HEK293 (cell line): Measurements from ENCODE around the gene IRX3.
A peak's percentile ranks its signal among the peaks of the same experiment; 100 is the strongest.

ENCODE experiments used
- CTCF ChIA-PET: fragments of 350-600 bp; formaldehyde crosslinking; extraction: SDS; loops from one replicate; lab custom pipeline; 2021; ENCODE audit warnings: antibody characterized with exemption; lab: Yijun Ruan, JAX
- POLR2A ChIA-PET: fragments of 300-600 bp; formaldehyde crosslinking; extraction: SDS; loops from one replicate; lab custom pipeline; 2020; ENCODE audit warnings: antibody characterized with exemption, inconsistent platforms; lab: Yijun Ruan, JAX
- H3K27ac ChIP-seq: fragments of 200-500 bp; sonication (Bioruptor generic); 2 replicates; pipeline ENCODE4 v1.5.1; 2014; ENCODE audit warnings: low read depth, low read length, control low read depth, inconsistent platforms; ENCODE audit errors: extremely low read depth
- H3K36me3 ChIP-seq, 2 experiments: fragments of 200-500 bp in 1 of 2; sonication (Bioruptor generic) in 1 of 2; 1 replicate in 1 of 2; 2 replicates in 1 of 2; pipeline ENCODE4 v1.5.1; 2014 to 2017; ENCODE audit warnings: inconsistent platforms in 2 of 2, low read length in 2 of 2; ENCODE audit not compliant: control insufficient read depth in 2 of 2, insufficient read depth in 1 of 2
- H3K4me1 ChIP-seq: fragments of 200-500 bp; sonication (Bioruptor generic); 2 replicates; pipeline ENCODE4 v1.5.1; 2014; ENCODE audit warnings: mild to moderate bottlenecking, low read length, inconsistent platforms; ENCODE audit not compliant: control insufficient read depth, insufficient read depth
- H3K4me3 ChIP-seq: 2 replicates; pipeline ENCODE4 v1.5.1; 2011; ENCODE audit warnings: low read depth, mild to moderate bottlenecking, control low read depth, low read length, moderate library complexity
- H3K9me3 ChIP-seq: fragments of 200-500 bp; sonication (Bioruptor generic); 2 replicates; pipeline ENCODE4 v1.5.1; 2014; ENCODE audit warnings: low read depth, low read length, inconsistent platforms; ENCODE audit not compliant: control insufficient read depth, insufficient read depth
- BCL11A ChIP-seq: fragments of 450-650 bp; formaldehyde crosslinking; IDR thresholded peaks from 2 replicates; pipeline ENCODE4 v1.5.1; 2016; ENCODE audit warnings: low read depth, missing biosample characterization, missing genetic modification characterization
- ELK4 ChIP-seq: IDR thresholded peaks from 2 replicates; pipeline ENCODE4 v1.6.1; 2011; ENCODE audit warnings: mild to moderate bottlenecking, low read depth, low read length, borderline replicate concordance
- PRDM1 ChIP-seq: fragments of 450-650 bp; formaldehyde crosslinking; IDR thresholded peaks from 2 replicates; pipeline ENCODE4; 2016; ENCODE audit warnings: missing biosample characterization, missing genetic modification characterization
- SCRT2 ChIP-seq: fragments of 450-650 bp; formaldehyde crosslinking; IDR thresholded peaks from 2 replicates; pipeline ENCODE4 v1.5.1; 2016; ENCODE audit warnings: missing biosample characterization, missing genetic modification characterization
- TRIM28 ChIP-seq: IDR thresholded peaks from 2 replicates; pipeline ENCODE4 v1.6.1; 2011; ENCODE audit warnings: low read length, control low read depth, borderline replicate concordance
- YY2 ChIP-seq: fragments of 450-650 bp; formaldehyde crosslinking; IDR thresholded peaks from 2 replicates; pipeline ENCODE4 v1.5.1; 2016; ENCODE audit warnings: missing biosample characterization, missing genetic modification characterization
- ZBTB48 ChIP-seq: fragments of 450-650 bp; formaldehyde crosslinking; IDR thresholded peaks from 2 replicates; pipeline ENCODE4 v1.5.1; 2016; ENCODE audit warnings: missing biosample characterization, missing genetic modification characterization
- ZFHX2 ChIP-seq: fragments of 450-650 bp; formaldehyde crosslinking; conservative IDR thresholded peaks from 2 replicates; pipeline ENCODE4 v1.5.1; 2016; ENCODE audit warnings: missing biosample characterization, missing genetic modification characterization
- ZNF280C ChIP-seq: fragments of 450-650 bp; formaldehyde crosslinking; IDR thresholded peaks from 2 replicates; pipeline ENCODE4 v1.5.1; 2016; ENCODE audit warnings: missing biosample characterization, missing genetic modification characterization
- ZNF354C ChIP-seq: fragments of 450-650 bp; formaldehyde crosslinking; IDR thresholded peaks from 2 replicates; pipeline ENCODE4 v1.5.1; 2016; ENCODE audit warnings: missing biosample characterization, missing genetic modification characterization, low read depth, borderline replicate concordance
- ZNF501 ChIP-seq: fragments of 450-650 bp; formaldehyde crosslinking; IDR thresholded peaks from 2 replicates; pipeline ENCODE4 v1.5.1; 2016; ENCODE audit warnings: missing biosample characterization, missing genetic modification characterization
- ZNF529 ChIP-seq: fragments of 450-650 bp; formaldehyde crosslinking; IDR thresholded peaks from 2 replicates; pipeline ENCODE4 v1.5.1; 2017; ENCODE audit warnings: missing genetic modification characterization, missing biosample characterization; ENCODE audit not compliant: insufficient replicate concordance
- ZNF670 ChIP-seq: fragments of 450-650 bp; formaldehyde crosslinking; IDR thresholded peaks from 2 replicates; pipeline ENCODE4 v1.5.1; 2016; ENCODE audit warnings: missing biosample characterization, missing genetic modification characterization, low read depth
- ZNF747 ChIP-seq: fragments of 450-650 bp; formaldehyde crosslinking; IDR thresholded peaks from 2 replicates; pipeline ENCODE4 v1.5.1; 2016; ENCODE audit warnings: missing biosample characterization, missing genetic modification characterization
- ZNF768 ChIP-seq: fragments of 450-650 bp; formaldehyde crosslinking; IDR thresholded peaks from 2 replicates; pipeline ENCODE4 v1.5.1; 2018; ENCODE audit warnings: missing biosample characterization, mild to moderate bottlenecking, missing genetic modification characterization
- ZNF777 ChIP-seq: fragments of 450-650 bp; formaldehyde crosslinking; IDR thresholded peaks from 2 replicates; pipeline ENCODE4 v1.5.1; 2017; ENCODE audit warnings: missing biosample characterization, missing genetic modification characterization, borderline replicate concordance
- ZSCAN23 ChIP-seq: fragments of 450-650 bp; formaldehyde crosslinking; IDR thresholded peaks from 2 replicates; pipeline ENCODE4 v1.5.1; 2016; ENCODE audit warnings: missing biosample characterization, missing genetic modification characterization
- TF ChIP-seq, protein P1 (sequence below): fragments of 450-650 bp; formaldehyde crosslinking; IDR thresholded peaks from 2 replicates; pipeline ENCODE4 v1.5.1; 2017; ENCODE audit warnings: missing biosample characterization, missing genetic modification characterization
- TF ChIP-seq, protein P2 (sequence below): fragments of 450-650 bp; formaldehyde crosslinking; IDR thresholded peaks from 2 replicates; pipeline ENCODE4 v1.5.1; 2016; ENCODE audit warnings: missing biosample characterization, missing genetic modification characterization
- TF ChIP-seq, protein P3 (sequence below): fragments of 450-650 bp; formaldehyde crosslinking; IDR thresholded peaks from 2 replicates; pipeline ENCODE4 v1.5.1; 2016; ENCODE audit warnings: missing biosample characterization, missing genetic modification characterization
- TF ChIP-seq, protein P4 (sequence below): fragments of 450-650 bp; formaldehyde crosslinking; IDR thresholded peaks from 2 replicates; pipeline ENCODE4 v1.5.1; 2017; ENCODE audit warnings: missing biosample characterization, missing genetic modification characterization
- TF ChIP-seq, protein P5 (sequence below): fragments of 450-650 bp; formaldehyde crosslinking; IDR thresholded peaks from 2 replicates; pipeline ENCODE4 v1.5.1; 2016; ENCODE audit warnings: missing biosample characterization, missing genetic modification characterization, low read depth
- TF ChIP-seq, protein P6 (sequence below): fragments of 450-650 bp; formaldehyde crosslinking; conservative IDR thresholded peaks from 2 replicates; pipeline ENCODE4 v1.5.1; 2016; ENCODE audit warnings: low read depth, missing biosample characterization, missing genetic modification characterization

IRX3 gene

DNA sequence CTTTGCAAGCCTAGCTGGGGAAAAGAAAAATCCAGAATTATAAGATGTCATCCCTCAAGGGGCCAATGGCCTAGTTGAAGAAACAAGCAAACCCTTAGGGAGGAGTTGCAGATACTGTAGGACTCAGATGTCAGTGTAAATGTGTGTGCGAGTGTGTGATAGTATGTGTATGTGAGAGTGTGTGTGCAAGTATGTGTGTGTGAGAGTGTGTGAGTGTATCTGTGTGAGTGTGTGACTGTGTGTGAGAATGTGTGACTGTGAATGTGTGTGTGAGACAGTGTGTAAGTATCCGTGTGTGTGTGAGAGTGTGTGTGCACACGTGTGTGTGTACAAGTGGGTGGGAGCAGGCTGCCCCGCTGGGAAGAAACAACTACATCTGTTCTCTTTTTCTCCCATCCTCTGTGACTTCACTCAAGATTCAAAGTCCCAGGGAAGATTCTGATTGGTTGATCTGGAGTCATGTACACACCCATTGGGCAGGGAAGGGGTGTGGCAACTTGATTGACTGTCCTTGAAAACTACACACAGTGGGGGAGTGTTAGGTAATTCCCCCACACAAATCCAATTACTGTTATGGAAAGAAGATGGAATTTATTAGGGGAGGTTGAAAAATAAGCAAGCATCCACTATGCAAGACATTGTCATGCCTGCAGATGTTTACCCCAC, 40.7 kb downstream of the IRX3 start:
- Histone ChIP-seq H3K4me3 (no peak overlapping the region), H3K36me3 (no peaks in the 10 kb centered on the region), H3K4me1 (peaks cover 11% of the 10 kb centered on the region), H3K9me3 (no peaks in the 10 kb centered on the region), H3K27ac (no peak overlapping the region)
- CTCF ChIA-PET = interaction anchor here (0.7 kb wide), 1 partner anchor 935 kb away, joined by 3 read pairs; no protein-coding TSS in a partner anchor
- POLR2A ChIA-PET = no interaction called here
- TF ChIP-seq ZNF354C (tag by site-specific recombination) = no peak
- TF ChIP-seq, protein P1, sequence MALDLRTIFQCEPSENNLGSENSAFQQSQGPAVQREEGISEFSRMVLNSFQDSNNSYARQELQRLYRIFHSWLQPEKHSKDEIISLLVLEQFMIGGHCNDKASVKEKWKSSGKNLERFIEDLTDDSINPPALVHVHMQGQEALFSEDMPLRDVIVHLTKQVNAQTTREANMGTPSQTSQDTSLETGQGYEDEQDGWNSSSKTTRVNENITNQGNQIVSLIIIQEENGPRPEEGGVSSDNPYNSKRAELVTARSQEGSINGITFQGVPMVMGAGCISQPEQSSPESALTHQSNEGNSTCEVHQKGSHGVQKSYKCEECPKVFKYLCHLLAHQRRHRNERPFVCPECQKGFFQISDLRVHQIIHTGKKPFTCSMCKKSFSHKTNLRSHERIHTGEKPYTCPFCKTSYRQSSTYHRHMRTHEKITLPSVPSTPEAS (tag by site-specific recombination) = peak; percentile 83
- no peak for TF ChIP-seq ZBTB48 (tag by site-specific recombination)
- TF ChIP-seq, protein P2, sequence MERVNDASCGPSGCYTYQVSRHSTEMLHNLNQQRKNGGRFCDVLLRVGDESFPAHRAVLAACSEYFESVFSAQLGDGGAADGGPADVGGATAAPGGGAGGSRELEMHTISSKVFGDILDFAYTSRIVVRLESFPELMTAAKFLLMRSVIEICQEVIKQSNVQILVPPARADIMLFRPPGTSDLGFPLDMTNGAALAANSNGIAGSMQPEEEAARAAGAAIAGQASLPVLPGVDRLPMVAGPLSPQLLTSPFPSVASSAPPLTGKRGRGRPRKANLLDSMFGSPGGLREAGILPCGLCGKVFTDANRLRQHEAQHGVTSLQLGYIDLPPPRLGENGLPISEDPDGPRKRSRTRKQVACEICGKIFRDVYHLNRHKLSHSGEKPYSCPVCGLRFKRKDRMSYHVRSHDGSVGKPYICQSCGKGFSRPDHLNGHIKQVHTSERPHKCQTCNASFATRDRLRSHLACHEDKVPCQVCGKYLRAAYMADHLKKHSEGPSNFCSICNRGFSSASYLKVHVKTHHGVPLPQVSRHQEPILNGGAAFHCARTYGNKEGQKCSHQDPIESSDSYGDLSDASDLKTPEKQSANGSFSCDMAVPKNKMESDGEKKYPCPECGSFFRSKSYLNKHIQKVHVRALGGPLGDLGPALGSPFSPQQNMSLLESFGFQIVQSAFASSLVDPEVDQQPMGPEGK (tag by site-specific recombination) = no peak
- no peak for TF ChIP-seq ZFHX2 (tag by site-specific recombination)
- TF ChIP-seq ZNF670 (tag by site-specific recombination) = no peak
- no peak for TF ChIP-seq ZNF501 (tag by site-specific recombination)
- TF ChIP-seq BCL11A = no peak
- no peak for TF ChIP-seq TRIM28
- TF ChIP-seq ZNF529 (tag by site-specific recombination) = no peak
- TF ChIP-seq, protein P3, sequence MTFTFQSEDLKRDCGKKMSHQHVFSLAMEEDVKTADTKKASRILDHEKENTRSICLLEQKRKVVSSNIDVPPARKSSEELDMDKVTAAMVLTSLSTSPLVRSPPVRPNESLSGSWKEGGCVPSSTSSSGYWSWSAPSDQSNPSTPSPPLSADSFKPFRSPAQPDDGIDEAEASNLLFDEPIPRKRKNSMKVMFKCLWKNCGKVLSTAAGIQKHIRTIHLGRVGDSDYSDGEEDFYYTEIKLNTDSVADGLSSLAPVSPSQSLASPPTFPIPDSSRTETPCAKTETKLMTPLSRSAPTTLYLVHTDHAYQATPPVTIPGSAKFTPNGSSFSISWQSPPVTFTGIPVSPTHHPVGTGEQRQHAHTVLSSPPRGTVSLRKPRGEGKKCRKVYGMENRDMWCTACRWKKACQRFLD (tag by site-specific recombination) = no peak
- TF ChIP-seq, protein P4, sequence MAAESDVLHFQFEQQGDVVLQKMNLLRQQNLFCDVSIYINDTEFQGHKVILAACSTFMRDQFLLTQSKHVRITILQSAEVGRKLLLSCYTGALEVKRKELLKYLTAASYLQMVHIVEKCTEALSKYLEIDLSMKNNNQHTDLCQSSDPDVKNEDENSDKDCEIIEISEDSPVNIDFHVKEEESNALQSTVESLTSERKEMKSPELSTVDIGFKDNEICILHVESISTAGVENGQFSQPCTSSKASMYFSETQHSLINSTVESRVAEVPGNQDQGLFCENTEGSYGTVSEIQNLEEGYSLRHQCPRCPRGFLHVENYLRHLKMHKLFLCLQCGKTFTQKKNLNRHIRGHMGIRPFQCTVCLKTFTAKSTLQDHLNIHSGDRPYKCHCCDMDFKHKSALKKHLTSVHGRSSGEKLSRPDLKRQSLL (tag by site-specific recombination) = no peak
- TF ChIP-seq SCRT2 (tag by site-specific recombination) = no peak
- TF ChIP-seq, protein P5, sequence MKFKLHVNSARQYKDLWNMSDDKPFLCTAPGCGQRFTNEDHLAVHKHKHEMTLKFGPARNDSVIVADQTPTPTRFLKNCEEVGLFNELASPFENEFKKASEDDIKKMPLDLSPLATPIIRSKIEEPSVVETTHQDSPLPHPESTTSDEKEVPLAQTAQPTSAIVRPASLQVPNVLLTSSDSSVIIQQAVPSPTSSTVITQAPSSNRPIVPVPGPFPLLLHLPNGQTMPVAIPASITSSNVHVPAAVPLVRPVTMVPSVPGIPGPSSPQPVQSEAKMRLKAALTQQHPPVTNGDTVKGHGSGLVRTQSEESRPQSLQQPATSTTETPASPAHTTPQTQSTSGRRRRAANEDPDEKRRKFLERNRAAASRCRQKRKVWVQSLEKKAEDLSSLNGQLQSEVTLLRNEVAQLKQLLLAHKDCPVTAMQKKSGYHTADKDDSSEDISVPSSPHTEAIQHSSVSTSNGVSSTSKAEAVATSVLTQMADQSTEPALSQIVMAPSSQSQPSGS (tag by site-specific recombination) = no peak
- TF ChIP-seq ZNF768 (tag by site-specific recombination) = no peak
- TF ChIP-seq ZNF777 = 0 out of 2 replicates have a peak, but pooled peaks have one; percentile 32
- TF ChIP-seq PRDM1 (tag by site-specific recombination) = no peak
- TF ChIP-seq ZSCAN23 (tag by site-specific recombination) = no peak
- TF ChIP-seq, protein P6, sequence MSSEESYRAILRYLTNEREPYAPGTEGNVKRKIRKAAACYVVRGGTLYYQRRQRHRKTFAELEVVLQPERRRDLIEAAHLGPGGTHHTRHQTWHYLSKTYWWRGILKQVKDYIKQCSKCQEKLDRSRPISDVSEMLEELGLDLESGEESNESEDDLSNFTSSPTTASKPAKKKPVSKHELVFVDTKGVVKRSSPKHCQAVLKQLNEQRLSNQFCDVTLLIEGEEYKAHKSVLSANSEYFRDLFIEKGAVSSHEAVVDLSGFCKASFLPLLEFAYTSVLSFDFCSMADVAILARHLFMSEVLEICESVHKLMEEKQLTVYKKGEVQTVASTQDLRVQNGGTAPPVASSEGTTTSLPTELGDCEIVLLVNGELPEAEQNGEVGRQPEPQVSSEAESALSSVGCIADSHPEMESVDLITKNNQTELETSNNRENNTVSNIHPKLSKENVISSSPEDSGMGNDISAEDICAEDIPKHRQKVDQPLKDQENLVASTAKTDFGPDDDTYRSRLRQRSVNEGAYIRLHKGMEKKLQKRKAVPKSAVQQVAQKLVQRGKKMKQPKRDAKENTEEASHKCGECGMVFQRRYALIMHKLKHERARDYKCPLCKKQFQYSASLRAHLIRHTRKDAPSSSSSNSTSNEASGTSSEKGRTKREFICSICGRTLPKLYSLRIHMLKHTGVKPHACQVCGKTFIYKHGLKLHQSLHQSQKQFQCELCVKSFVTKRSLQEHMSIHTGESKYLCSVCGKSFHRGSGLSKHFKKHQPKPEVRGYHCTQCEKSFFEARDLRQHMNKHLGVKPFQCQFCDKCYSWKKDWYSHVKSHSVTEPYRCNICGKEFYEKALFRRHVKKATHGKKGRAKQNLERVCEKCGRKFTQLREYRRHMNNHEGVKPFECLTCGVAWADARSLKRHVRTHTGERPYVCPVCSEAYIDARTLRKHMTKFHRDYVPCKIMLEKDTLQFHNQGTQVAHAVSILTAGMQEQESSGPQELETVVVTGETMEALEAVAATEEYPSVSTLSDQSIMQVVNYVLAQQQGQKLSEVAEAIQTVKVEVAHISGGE (tag by site-specific recombination) = no peak
- 0 out of 2 replicates have a peak, but pooled peaks have one; percentile 34 for TF ChIP-seq ZNF280C
- no peak for TF ChIP-seq ELK4
- TF ChIP-seq YY2 (tag by site-specific recombination) = 0 out of 2 replicates have a peak, but pooled peaks have one; percentile 34
- TF ChIP-seq ZNF747 (tag by site-specific recombination) = no peak
